ENCODE measurements around the gene SHQ1. TPM values are rescaled to one million over a fixed set of nuclear protein-coding genes. Genes with fewer than 3 reads are reported as not detected.

Gene SHQ1
- 28.7 and 33.4 TPM in 2 replicates for total RNA-seq (2014; rRNA removed; shearing (Covaris generic))
- polyA plus RNA-seq (2016; fragmentation: Nextera tagmentation; extraction: Ambion mirVana), result 18.3 and 20.0 TPM in 2 replicates
- long read RNA-seq, transcript SHQ1-201 (11 exons, 2,879 nt), result major isoform, 23 of 26 reads
- long read RNA-seq, partial matches to known transcripts, result 0 of 26 reads
- long read RNA-seq, other reads (novel, unspliced or antisense), result 3 of 26 reads

GRCh38 chr3:72847751-72848702, at the start of gene SHQ1:
Gene SHQ1 (minus strand): TSS chr3:72848445. CDS start chr3:72848340, 105 bp downstream.
- Mint-ChIP-seq H3K9me3 (no peaks in the 10 kb centered on the region; the same call in 2 of the 3 replicates), H3K4me1 (peaks cover 20% of the 10 kb centered on the region), H3K36me3 (ENCODE audit: low read depth) (peaks cover 4% of the 10 kb centered on the region; the same call in 2 of the 3 replicates), H3K27me3 (ENCODE audit: insufficient read depth, low read depth, poor library complexity) (peaks cover 16% of the 10 kb centered on the region), H3K4me3 (peak within 1 kb of the TSS; percentile 86), H3K27ac (peak within 1 kb of the TSS; percentile 25; the same call in 1 of the 2 replicates)
- peaks cover 18% of the 10 kb centered on the region for H3K27me3 ChIP-seq (ENCODE audit: insufficient read depth)
- H2AFZ ChIP-seq, result peak within 1 kb of the TSS; percentile 99
- H3K27ac ChIP-seq (ENCODE audit: low read depth), result no peak within 1 kb of the TSS
- peak within 1 kb of the TSS; percentile 80 for H3K4me3 ChIP-seq
- peaks cover 35% of the 10 kb centered on the region for H3K79me2 ChIP-seq (replicated peaks; ENCODE audit: insufficient read depth)
- H3K9me2 ChIP-seq (ENCODE audit: insufficient read depth), result no peaks in the 10 kb centered on the region
- peaks cover 8% of the 10 kb centered on the region for H4K20me1 ChIP-seq (replicated peaks; ENCODE audit: insufficient read depth)
- peak within 1 kb of the TSS; percentile 90 for H3K4me2 ChIP-seq
- ATAC-seq (peak; percentile 96), DNase-seq (ENCODE audit: low spot score) (peak; percentile 98)
- TF ChIP-seq ZNF114 (CRISPR knock-in tag; IDR thresholded peaks at IDR 0.05) (no peak), CTCF (conservative IDR thresholded peaks at IDR 0.05; ENCODE audit: low read depth in 2 of 2) (no peak), JUNB (IDR thresholded peaks at IDR 0.05; ENCODE audit: unreplicated experiment) (no peak), ZNF331 (CRISPR knock-in tag; IDR thresholded peaks at IDR 0.05; ENCODE audit: low read depth) (no peak), REST (IDR thresholded peaks at IDR 0.05; ENCODE audit: unreplicated experiment) (no peak), ETS1 (IDR thresholded peaks at IDR 0.05) (peak; percentile 52; the same call in 1 of the 2 replicates), CREB1 (CRISPR knock-in tag; IDR thresholded peaks at IDR 0.05; ENCODE audit: low read depth) (peak; percentile 42; the same call in 1 of the 2 replicates), POLR2AphosphoS5 (IDR thresholded peaks at IDR 0.05; ENCODE audit: low read depth) (peak; percentile 84), STAT1 (IDR thresholded peaks at IDR 0.05; ENCODE audit: unreplicated experiment) (no peak)
- H3K36me3 ChIP-seq (ENCODE audit: insufficient read depth), result no peaks in the 10 kb centered on the region
- no peaks in the 10 kb centered on the region for H3F3A ChIP-seq (replicated peaks; ENCODE audit: low read depth)
- H3K4me1 ChIP-seq (ENCODE audit: insufficient read depth), result peaks cover 9% of the 10 kb centered on the region
